Natural killer cell (primary cell): ENCODE data around the gene RPL6. TPM values are rescaled to one million over a fixed set of nuclear protein-coding genes. Genes with fewer than 3 reads are reported as not detected.
"Not testable (repeated sequence)": the region's sequence is repeated elsewhere in the genome, so short reads cannot be mapped to it uniquely, and the experiment has no call there.

Experiments used
- ATAC-seq, 3 donors: fragments of 150-1000 bp in 2 of 3; fragments of 200-7000 bp in 1 of 3; cut with Tn5 transposase; 1 replicate in 1 of 3; 2 replicates in 2 of 3; pipeline ENCODE4 v1.10.0; 2021; ENCODE audit warnings: mild to moderate bottlenecking in 2 of 3, moderate library complexity in 2 of 3
- DNase-seq, 2 donors: peaks; one replicate each; pipeline versions ENCODE4 v3.0.0 to v3.0.0-alpha.2; 2013 to 2021; ENCODE audit warnings: mixed read lengths in 1 of 2
- H3K27ac ChIP-seq: one replicate; pipeline ENCODE4 v1.5.1; 2013; ENCODE audit warnings: mild to moderate bottlenecking, low read length
- H3K27me3 ChIP-seq: one replicate; pipeline ENCODE4 v1.6.1; 2013; ENCODE audit warnings: low read length; ENCODE audit not compliant: control insufficient read depth, insufficient read depth
- H3K36me3 ChIP-seq: one replicate; pipeline ENCODE4 v1.6.1; 2013; ENCODE audit warnings: low read length; ENCODE audit not compliant: control insufficient read depth, insufficient read depth
- H3K4me1 ChIP-seq: one replicate; pipeline ENCODE4 v1.6.1; 2013; ENCODE audit warnings: low read length; ENCODE audit not compliant: control insufficient read depth, insufficient read depth
- H3K4me3 ChIP-seq: one replicate; pipeline ENCODE4 v1.5.1; 2013; ENCODE audit warnings: low read length
- H3K9me3 ChIP-seq: one replicate; pipeline ENCODE4 v1.6.1; 2013; ENCODE audit warnings: low read length; ENCODE audit not compliant: control insufficient read depth, insufficient read depth
- H3K27ac Mint-ChIP-seq, 2 donors: one replicate each; pipeline ENCODE4 v1.8.0; 2022; ENCODE audit warnings: mild to moderate bottlenecking in 2 of 2, mixed read lengths in 2 of 2, moderate library complexity in 1 of 2
- H3K27me3 Mint-ChIP-seq, 2 donors: one replicate each; pipeline ENCODE4 v1.8.0; 2022; ENCODE audit warnings: low read depth in 2 of 2, mixed read lengths in 2 of 2
- H3K36me3 Mint-ChIP-seq: one replicate; pipeline ENCODE4 v1.8.0; 2022; ENCODE audit warnings: mixed read lengths
- H3K4me1 Mint-ChIP-seq, 2 donors: one replicate each; pipeline ENCODE4 v1.8.0; 2022; ENCODE audit warnings: mixed read lengths in 2 of 2
- H3K4me3 Mint-ChIP-seq: one replicate; pipeline ENCODE4 v1.8.0; 2022; ENCODE audit warnings: mild to moderate bottlenecking, moderate library complexity, mixed read lengths
- H3K9me3 Mint-ChIP-seq, 2 donors: one replicate each; pipeline ENCODE4 v1.8.0; 2022; ENCODE audit warnings: mixed read lengths in 2 of 2
- CTCF ChIP-seq: fragments of 200-600 bp; IDR thresholded peaks from one replicate; pipeline ENCODE4 v1.8.0; 2022; ENCODE audit warnings: antibody characterized with exemption
- WGBS: methylation state at CpG from one replicate; pipeline ENCODE4 v1.1.7; 2013; ENCODE audit warnings: missing lambda C conversion rate; ENCODE audit not compliant: insufficient coverage; 5-methylcytosine and 5-hydroxymethylcytosine counted together
- intact Hi-C: fragments of 100-400 bp; cut with micrococcal nuclease; formaldehyde crosslinking; loops from one replicate; pipeline ENCODE4 v1.14.2; 2022
- total RNA-seq, 4 donors: library from RNA; stranded (reverse); fragments of 120-200 nt in 1 of 4; gene quantifications; one replicate each; pipeline versions ENCODE4 v1.2.3 to v1.2.4, GENCODE V29; 2013 to 2022

The RPL6 gene
- total RNA-seq, 3 donors from 2014 or later (not counting 1 experiment from before 2014, with no cell fraction given) = 893 to 1,024 (median 955) TPM

GRCh38 chr12:112446008-112446725 lies 36.8 kb upstream of the RPL6 start:
- DNase-seq (no peak), ATAC-seq (no peak)
- Histone ChIP-seq H3K9me3 (no peaks in the 10 kb centered on the region), H3K27ac (no peak overlapping the region), H3K4me1 (peaks cover 6% of the 10 kb centered on the region), H3K4me3 (no peak overlapping the region), H3K27me3 (no peaks in the 10 kb centered on the region), H3K36me3 (peaks cover 12% of the 10 kb centered on the region)
- intact Hi-C loops = no loop called here
- TF ChIP-seq CTCF = no peak
- WGBS = 65% methylated on average over 2 of the region's 3 CpGs
- peaks cover 6 to 10% of the 10 kb centered on the region in 2 donors for H3K4me1 Mint-ChIP-seq
- H3K27ac Mint-ChIP-seq = peak overlapping the region in 1 of 2 donors; percentile 58
- no peaks in the 10 kb centered on the region for H3K9me3 Mint-ChIP-seq
- no peaks in the 10 kb centered on the region for H3K27me3 Mint-ChIP-seq
- H3K4me3 Mint-ChIP-seq = no peak overlapping the region
- H3K36me3 Mint-ChIP-seq = peaks cover 12% of the 10 kb centered on the region

GRCh38 chr12:112443916-112444315 lies 34.5 kb upstream of the RPL6 start:
- Histone ChIP-seq H3K4me1 (peaks cover 6% of the 10 kb centered on the region), H3K27me3 (no peaks in the 10 kb centered on the region), H3K27ac (no peak overlapping the region), H3K36me3 (peaks cover 5% of the 10 kb centered on the region), H3K4me3 (no peak overlapping the region), H3K9me3 (no peaks in the 10 kb centered on the region)
- DNase-seq (no peak), ATAC-seq (no peak)
- 98% methylated on average over 4 of the region's 4 CpGs for WGBS
- no peak overlapping the region for H3K4me3 Mint-ChIP-seq
- H3K36me3 Mint-ChIP-seq = no peaks in the 10 kb centered on the region
- H3K4me1 Mint-ChIP-seq = peaks cover 6 to 10% of the 10 kb centered on the region in 2 donors
- H3K27ac Mint-ChIP-seq = no peak overlapping the region
- no peaks in the 10 kb centered on the region for H3K9me3 Mint-ChIP-seq
- no peaks in the 10 kb centered on the region for H3K27me3 Mint-ChIP-seq
- no peak for TF ChIP-seq CTCF
- intact Hi-C loops = no loop called here

GRCh38 chr12:112440653-112441052 lies 31.2 kb upstream of the RPL6 start:
- H3K36me3 Mint-ChIP-seq, intact Hi-C loops, DNase-seq, H3K9me3 Mint-ChIP-seq, H3K9me3 ChIP-seq, H3K27me3 ChIP-seq, H3K27ac ChIP-seq, H3K4me3 Mint-ChIP-seq, H3K36me3 ChIP-seq, ATAC-seq, H3K4me3 ChIP-seq, H3K27me3 Mint-ChIP-seq, H3K27ac Mint-ChIP-seq, H3K4me1 ChIP-seq: not testable (repeated sequence)
- peaks cover 10 to 13% of the 10 kb centered on the region in 2 donors for H3K4me1 Mint-ChIP-seq
- 95% methylated on average over 9 of the region's 9 CpGs for WGBS

- Mint-ChIP-seq H3K9me3 (no peaks in the 10 kb centered on the region), H3K36me3 (no peaks in the 10 kb centered on the region), H3K4me3 (no peak overlapping the region), H3K27me3 (no peaks in the 10 kb centered on the region), H3K4me1 (peaks cover 10 to 12% of the 10 kb centered on the region in 2 donors), H3K27ac (no peak overlapping the region)
- no peaks in the 10 kb centered on the region for H3K36me3 ChIP-seq
- H3K27ac ChIP-seq = no peak overlapping the region
- no peaks in the 10 kb centered on the region for H3K27me3 ChIP-seq
- no peak overlapping the region for H3K4me3 ChIP-seq
- intact Hi-C loops = no loop called here
- ATAC-seq = no peak
- no peak for DNase-seq
- no peak for TF ChIP-seq CTCF
- no peaks in the 10 kb centered on the region for H3K4me1 ChIP-seq
- H3K9me3 ChIP-seq = no peaks in the 10 kb centered on the region
Observed at GRCh38 chr12:112439769-112440168, 30.4 kb upstream of the RPL6 start.

GRCh38 chr12:112438645-112439044 lies 29.2 kb upstream of the RPL6 start:
- H3K4me3 Mint-ChIP-seq, DNase-seq, H3K27ac ChIP-seq, H3K9me3 ChIP-seq, H3K9me3 Mint-ChIP-seq, ATAC-seq, H3K27ac Mint-ChIP-seq, H3K27me3 Mint-ChIP-seq, H3K4me1 ChIP-seq, H3K27me3 ChIP-seq, H3K4me3 ChIP-seq, intact Hi-C loops, H3K36me3 Mint-ChIP-seq, H3K36me3 ChIP-seq: not testable (repeated sequence)
- peaks cover 9 to 10% of the 10 kb centered on the region in 2 donors for H3K4me1 Mint-ChIP-seq
- 100% methylated on average over 1 of the region's 1 CpG for WGBS
